Hepatocyte (in vitro differentiated cells): ENCODE data around the gene IMP3. TPM values are rescaled to one million over a fixed set of nuclear protein-coding genes. Genes with fewer than 3 reads are reported as not detected.

ENCODE experiments used
- DNase-seq: peaks from one replicate; pipeline ENCODE4 v3.0.0-alpha.2; 2016; ENCODE audit warnings: low spot score
- H2AFZ ChIP-seq: fragments of 200-600 bp; sonication (generic); 2 replicates; pipeline ENCODE4 v1.6.0; 2016; ENCODE audit warnings: antibody characterized with exemption, mild to moderate bottlenecking
- H3K27ac ChIP-seq: fragments of 200-600 bp; sonication (generic); 2 replicates; pipeline ENCODE4 v1.5.1; 2016; ENCODE audit warnings: mild to moderate bottlenecking
- H3K27me3 ChIP-seq: fragments of 200-600 bp; sonication (generic); 2 replicates; pipeline ENCODE4 v1.6.1; 2016
- H3K36me3 ChIP-seq: fragments of 200-600 bp; sonication (generic); replicated peaks from 2 replicates; pipeline ENCODE4 v1.5.1; 2016; ENCODE audit warnings: low read depth; ENCODE audit not compliant: insufficient read depth
- H3K4me1 ChIP-seq: fragments of 200-600 bp; sonication (generic); 2 replicates; pipeline ENCODE4 v1.5.1; 2016; ENCODE audit warnings: mild to moderate bottlenecking, moderate library complexity; ENCODE audit not compliant: insufficient read depth
- H3K4me2 ChIP-seq: fragments of 200-600 bp; sonication (generic); 2 replicates; pipeline ENCODE4 v1.6.0; 2016
- H3K4me3 ChIP-seq: fragments of 200-600 bp; sonication (generic); 2 replicates; pipeline ENCODE4 v1.5.1; 2016; ENCODE audit warnings: mild to moderate bottlenecking
- H3K79me2 ChIP-seq: fragments of 200-600 bp; sonication (generic); 2 replicates; pipeline ENCODE4 v1.6.0; 2017; ENCODE audit warnings: mild to moderate bottlenecking
- H3K9me2 ChIP-seq: fragments of 200-600 bp; sonication (generic); replicated peaks from 2 replicates; pipeline ENCODE4 v1.6.0; 2017; ENCODE audit warnings: mild to moderate bottlenecking; ENCODE audit not compliant: insufficient read depth
- H3K9me3 ChIP-seq: fragments of 200-600 bp; sonication (generic); 2 replicates; pipeline ENCODE4 v1.5.1; 2016; ENCODE audit warnings: low read depth, mild to moderate bottlenecking
- H4K20me1 ChIP-seq: fragments of 200-600 bp; sonication (generic); 2 replicates; pipeline ENCODE4 v1.6.0; 2016; ENCODE audit warnings: mild to moderate bottlenecking; ENCODE audit not compliant: insufficient read depth, poor library complexity, severe bottlenecking
- CTCF ChIP-seq: fragments of 200-600 bp; sonication (generic); IDR thresholded peaks from 2 replicates; pipeline ENCODE4 v1.5.1; 2016; ENCODE audit warnings: antibody characterized with exemption, mild to moderate bottlenecking; ENCODE audit not compliant: poor library complexity
- EZH2 ChIP-seq: fragments of 200-600 bp; sonication (generic); IDR thresholded peaks from 2 replicates; pipeline ENCODE4 v1.6.1; 2016; ENCODE audit warnings: antibody characterized with exemption, mild to moderate bottlenecking, borderline replicate concordance
- EZH2phosphoT487 ChIP-seq: fragments of 200-600 bp; sonication (generic); IDR thresholded peaks from one replicate; pipeline ENCODE4 v1.6.1; 2018; ENCODE audit warnings: antibody characterized with exemption, mild to moderate bottlenecking, low read depth, moderate library complexity; ENCODE audit not compliant: unreplicated experiment, severe bottlenecking
- WGBS: methylation state at CpG from one replicate; pipeline ENCODE4 v1.1.6; 2016; ENCODE audit warnings: low lambda C conversion rate; ENCODE audit errors: missing lambda C conversion rate; 5-methylcytosine and 5-hydroxymethylcytosine counted together
- polyA plus RNA-seq: library from polyadenylated mRNA; unstranded; fragments of >200 nt; fragmentation: Nextera tagmentation; extraction: Ambion mirVana; gene quantifications from 2 replicates; pipeline ENCODE4 v1.2.1, GENCODE V29; 2016
- total RNA-seq: library from RNA; depleted of rRNA; stranded (reverse); fragments of >200 nt; gene quantifications from 2 replicates; pipeline ENCODE4 v1.2.3, GENCODE V29; 2014

Gene IMP3
- total and polyA plus RNA-seq, 2 experiments from 2014 or later, result 144 to 155 TPM

GRCh38 chr15:75598361-75598760, 41.7 kb downstream of the IMP3 start:
- no peak for DNase-seq
- Histone ChIP-seq H3K27ac (no peak overlapping the region), H4K20me1 (no peaks in the 10 kb centered on the region), H3K9me3 (no peaks in the 10 kb centered on the region), H3K36me3 (peaks cover 5% of the 10 kb centered on the region), H3K27me3 (no peaks in the 10 kb centered on the region), H3K79me2 (no peaks in the 10 kb centered on the region), H3K4me3 (no peak overlapping the region), H2AFZ (no peak overlapping the region), H3K9me2 (no peaks in the 10 kb centered on the region), H3K4me1 (peaks cover 3% of the 10 kb centered on the region), H3K4me2 (no peak overlapping the region)
- WGBS, result 95% methylated on average over 4 of the region's 4 CpGs
- no peak for TF ChIP-seq EZH2
- TF ChIP-seq EZH2phosphoT487, result no peak
- no peak for TF ChIP-seq CTCF

- H3K36me3 ChIP-seq, result peaks cover 5% of the 10 kb centered on the region
- WGBS, result 73% methylated on average over 3 of the region's 3 CpGs
These were observed 42.2 kb downstream of the IMP3 start for GRCh38 chr15:75597667-75598341.

GRCh38 chr15:75596703-75597345, 43.2 kb downstream of the IMP3 start:
- Histone ChIP-seq H3K79me2 (no peaks in the 10 kb centered on the region), H2AFZ (no peak overlapping the region), H3K36me3 (peaks cover 5% of the 10 kb centered on the region), H3K4me1 (peaks cover 3% of the 10 kb centered on the region), H4K20me1 (no peaks in the 10 kb centered on the region), H3K9me2 (no peaks in the 10 kb centered on the region), H3K27ac (peak overlapping the region; percentile 28), H3K9me3 (no peaks in the 10 kb centered on the region), H3K27me3 (no peaks in the 10 kb centered on the region), H3K4me2 (no peak overlapping the region), H3K4me3 (no peak overlapping the region)
- TF ChIP-seq EZH2 (no peak), EZH2phosphoT487 (no peak), CTCF (no peak)
- WGBS, result 87% methylated on average over 3 of the region's 3 CpGs
- no peak for DNase-seq

More at GRCh38 chr15:75597667-75598341, 42.2 kb downstream of the IMP3 start:
- peak overlapping the region; percentile 28 for H3K27ac ChIP-seq
- no peak overlapping the region for H2AFZ ChIP-seq
- DNase-seq, result peak; percentile 25
- TF ChIP-seq EZH2 (no peak), CTCF (peak; percentile 26), EZH2phosphoT487 (no peak)
- no peak overlapping the region for H3K4me2 ChIP-seq
- no peaks in the 10 kb centered on the region for H3K27me3 ChIP-seq
- H4K20me1 ChIP-seq, result no peaks in the 10 kb centered on the region
- H3K4me1 ChIP-seq, result peaks cover 3% of the 10 kb centered on the region
- no peaks in the 10 kb centered on the region for H3K9me2 ChIP-seq
- no peaks in the 10 kb centered on the region for H3K79me2 ChIP-seq
- no peaks in the 10 kb centered on the region for H3K9me3 ChIP-seq
- H3K4me3 ChIP-seq, result no peak overlapping the region
